ENCODE results near the gene RBM45.
"Not testable (repeated sequence)": the region's sequence is repeated elsewhere in the genome, so short reads cannot be mapped to it uniquely, and the experiment has no call there.

RBM45 gene

DNA sequence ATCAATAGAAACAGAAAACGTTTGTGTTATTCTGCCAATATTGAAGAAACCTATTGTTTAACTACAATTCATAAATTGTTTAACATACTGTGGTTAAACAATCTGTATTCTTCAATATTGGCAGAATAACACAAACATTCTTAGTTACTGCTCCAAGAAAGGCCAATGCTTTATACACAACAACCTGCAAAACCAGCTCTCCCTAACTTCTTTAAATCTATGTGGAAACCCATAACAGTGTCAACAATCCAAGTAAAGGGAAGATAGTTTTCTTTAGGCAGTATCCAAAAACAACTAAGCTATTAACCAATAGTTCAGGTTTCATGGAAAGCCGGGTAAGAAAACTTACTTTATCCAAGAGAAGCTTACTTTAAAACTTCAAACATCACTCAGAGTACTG is 6.2 kb upstream of the RBM45 start:
- no peak for ATAC-seq
- no peak for DNase-seq

DNA sequence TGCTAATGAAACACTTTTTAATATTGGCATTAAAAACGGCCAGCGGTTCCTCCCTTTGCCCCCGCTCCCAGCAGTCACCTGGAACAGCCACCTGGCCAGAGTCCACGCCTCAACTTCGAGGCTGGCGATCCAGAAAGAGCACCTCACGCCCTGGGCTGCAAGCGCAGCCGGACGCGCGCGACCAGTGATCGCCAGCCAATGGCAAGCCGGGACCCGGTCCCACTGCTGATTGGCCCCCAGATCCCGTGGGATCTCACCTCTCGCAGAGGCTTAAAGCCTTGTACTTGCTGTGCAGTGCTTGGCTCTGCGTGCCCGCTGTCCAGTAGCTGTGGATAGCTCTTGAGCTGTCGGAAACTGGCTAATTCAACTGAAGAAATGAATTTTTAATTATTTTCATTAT is 4.1 kb upstream of the RBM45 start:
- DNase-seq (no peak), ATAC-seq (no peak)

DNA sequence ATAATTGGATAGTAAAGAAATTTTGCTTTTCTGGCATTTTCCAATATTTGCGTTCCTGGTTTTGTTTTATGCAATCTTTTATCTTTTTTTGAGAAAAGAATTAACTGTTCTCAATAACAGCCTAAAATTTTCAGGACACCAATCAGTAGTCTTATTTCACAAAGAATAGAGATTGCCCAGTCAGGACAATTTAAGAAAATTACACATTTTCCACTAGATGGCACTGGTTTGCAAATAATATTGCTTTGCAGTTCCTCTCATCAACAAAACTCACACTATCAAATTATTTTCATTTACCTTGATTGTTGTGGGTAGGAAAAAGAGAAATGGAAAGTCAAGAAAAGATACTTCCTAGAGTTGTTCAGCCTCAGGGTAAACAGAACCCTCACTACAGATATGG is 2.4 kb upstream of the RBM45 start:
- DNase-seq (no peak), ATAC-seq (no peak)

DNA sequence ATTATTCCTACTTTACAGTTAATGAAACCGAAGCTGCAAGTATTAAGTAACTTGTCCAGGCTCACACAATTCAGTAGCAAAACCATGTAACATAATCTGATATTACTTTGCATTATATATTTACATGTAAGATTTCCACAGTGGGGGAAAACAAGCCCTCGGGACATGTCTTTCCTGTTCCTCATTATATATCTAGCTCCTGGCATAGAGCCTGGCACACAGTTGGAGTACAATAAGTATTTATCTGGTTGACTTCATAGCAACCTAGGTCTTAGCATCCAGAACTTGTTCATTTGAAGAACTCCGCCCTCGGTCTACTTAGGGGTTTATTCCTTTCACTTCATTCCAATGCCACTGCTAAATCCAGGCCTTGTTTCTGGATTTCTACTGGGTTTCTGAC is 1.6 kb upstream of the RBM45 start:
- DNase-seq, result no peak
- no peak for ATAC-seq

DNA sequence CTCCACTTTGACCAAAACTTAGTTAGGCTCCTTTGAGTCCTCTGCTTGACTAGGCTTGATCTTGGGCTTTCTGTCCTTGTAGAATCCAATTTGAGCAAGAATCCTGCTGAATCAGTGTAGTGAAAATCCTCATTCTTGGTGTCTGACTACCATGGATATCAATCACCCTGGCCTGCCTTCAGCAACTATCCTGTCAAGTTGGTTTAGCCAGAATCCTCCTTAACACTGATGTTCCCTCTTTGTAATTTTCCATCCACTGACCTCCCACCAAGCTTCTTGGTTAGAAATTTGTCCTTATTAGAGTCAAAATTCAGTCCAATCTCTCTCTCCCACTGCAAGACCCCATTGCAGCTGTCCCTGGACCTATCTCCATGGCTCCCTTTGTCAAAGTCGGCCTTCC is 494 bp upstream of the RBM45 start:
- DNase-seq (no peak), ATAC-seq (no peak)

DNA sequence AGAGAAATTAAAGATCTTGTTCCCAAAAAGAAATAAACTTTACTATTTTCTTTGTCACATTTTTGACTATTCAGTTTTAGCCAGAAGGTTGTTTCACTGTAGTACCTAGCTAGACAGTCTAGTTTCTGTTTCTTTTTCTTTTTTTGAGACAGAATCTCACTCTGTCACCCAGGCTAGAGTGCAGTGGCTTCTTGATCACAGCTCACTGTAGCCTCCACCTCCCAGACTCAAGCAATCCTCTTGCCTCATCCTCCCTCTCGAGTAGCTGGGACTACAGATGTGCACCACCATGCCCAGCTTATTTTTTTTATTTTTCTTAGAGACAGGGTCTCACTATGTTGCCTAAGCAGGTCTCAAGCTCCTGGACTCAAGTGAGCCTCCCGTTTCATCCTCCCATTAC is 2.2 kb downstream of the RBM45 start:
- no peak for DNase-seq
- ATAC-seq, result no peak

DNA sequence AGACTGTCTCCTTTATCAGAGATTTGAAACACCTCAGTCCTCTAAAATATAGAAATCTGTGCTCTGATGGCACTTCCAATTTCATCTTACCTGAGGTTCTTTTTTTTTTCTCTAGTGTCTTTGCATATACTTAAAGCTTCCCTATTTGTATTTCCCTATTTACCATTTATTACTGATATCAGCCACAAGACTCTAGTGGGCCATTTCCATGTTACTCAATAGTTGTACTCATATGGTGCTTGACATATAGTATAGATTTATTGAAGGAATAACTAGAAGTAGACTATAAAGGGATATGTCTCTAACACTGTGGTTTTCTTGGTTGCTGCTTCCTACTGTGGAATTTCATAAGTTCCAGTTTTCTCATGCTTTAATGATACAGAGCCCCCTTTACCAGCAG is 3.0 kb downstream of the RBM45 start:
- ATAC-seq (no peak), DNase-seq (no peak)

DNA sequence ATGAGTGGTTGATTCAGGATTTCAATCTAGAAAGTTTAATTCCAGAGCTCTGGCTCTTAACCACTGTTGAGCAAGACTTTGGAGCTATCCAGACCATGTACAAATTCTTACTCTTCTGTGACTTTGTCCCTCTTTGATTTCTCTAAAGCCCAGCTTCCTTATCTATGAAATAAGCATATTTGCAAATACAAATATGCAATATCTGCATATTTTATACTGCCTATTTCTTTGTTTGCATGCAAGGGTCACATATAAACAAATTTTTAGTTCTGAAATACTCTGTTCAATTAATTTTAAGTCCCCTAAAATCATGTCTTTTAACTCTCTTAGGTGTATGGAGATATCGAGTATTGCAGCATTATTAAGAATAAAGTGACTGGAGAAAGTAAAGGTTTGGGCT is 5.5 kb downstream of the RBM45 start:
- ATAC-seq, result no peak
- no peak for DNase-seq

DNA sequence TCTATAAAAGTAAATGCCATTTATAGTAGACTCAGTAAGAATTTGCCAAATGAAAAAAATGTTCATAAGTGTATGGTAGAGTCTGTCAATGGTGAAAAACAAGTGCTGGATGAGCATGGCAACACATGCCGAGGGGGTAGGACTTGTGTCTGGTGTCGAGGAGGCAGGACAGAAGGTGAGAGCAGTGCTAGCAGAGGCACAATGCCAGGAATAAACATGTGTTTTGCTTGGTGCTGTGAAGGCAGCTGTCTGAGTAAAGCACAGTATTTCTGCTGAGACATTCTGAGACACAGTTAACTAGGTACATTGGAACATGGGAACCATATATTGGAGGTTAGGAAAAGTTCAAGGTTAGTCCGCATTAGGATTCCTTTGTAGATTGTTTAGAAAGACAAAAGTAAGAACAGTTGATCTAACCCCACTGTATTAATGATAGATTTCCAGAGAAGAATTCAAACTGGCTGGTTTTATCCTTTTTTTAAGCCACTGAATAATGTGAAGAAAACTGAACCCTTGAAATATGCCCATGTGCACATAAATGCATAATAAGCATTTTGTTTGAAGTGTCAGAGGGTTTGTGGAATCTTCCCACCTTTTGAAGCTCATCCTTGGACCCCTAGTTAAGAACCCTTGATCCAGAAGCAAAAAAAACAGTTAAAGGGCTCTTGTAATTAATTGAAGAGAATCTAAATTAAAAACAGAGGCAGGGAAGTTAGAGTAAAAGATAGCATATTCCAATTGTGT is 7.1 kb downstream of the RBM45 start:
- no peak for DNase-seq
- no peak for ATAC-seq

DNA sequence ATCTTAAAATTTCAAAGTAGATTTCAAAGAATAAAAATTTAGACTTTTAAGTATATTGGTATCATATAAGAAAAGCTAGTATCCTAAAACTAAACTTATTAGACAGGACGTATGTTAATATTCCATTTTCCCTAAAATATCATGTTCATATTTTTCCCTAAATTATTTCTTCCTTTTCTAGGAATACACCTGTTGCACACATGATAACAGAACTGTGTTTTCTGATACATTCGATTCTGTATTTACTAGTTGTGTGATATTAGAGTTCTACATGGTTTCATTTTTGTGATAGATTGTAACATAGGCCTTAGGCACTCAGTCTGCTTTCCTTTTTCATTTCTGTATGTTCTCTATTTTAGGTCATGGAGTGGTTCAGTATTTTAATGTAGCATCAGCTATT is 10.9 kb downstream of the RBM45 start:
- no peak for ATAC-seq
- no peak for DNase-seq

DNA sequence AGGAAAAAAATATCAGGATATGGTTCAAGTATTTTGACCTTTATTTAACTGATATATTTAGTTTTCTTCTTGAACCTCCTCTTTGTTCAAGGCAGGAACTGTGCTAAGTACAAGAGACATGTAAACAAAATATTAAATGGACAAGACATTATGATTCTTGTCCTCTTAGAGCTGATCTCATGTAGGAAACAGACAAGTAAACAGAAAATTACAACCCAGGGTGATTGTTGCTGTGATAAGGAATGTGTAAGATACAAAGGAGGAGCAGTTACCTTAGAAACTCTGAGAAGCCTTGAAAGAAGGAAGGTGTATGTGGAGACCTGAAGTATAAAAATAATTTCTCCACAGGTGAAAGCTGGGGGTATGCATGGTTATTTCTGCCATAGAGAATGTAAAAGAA is 12.9 kb downstream of the RBM45 start:
- ATAC-seq, result no peak
- no peak for DNase-seq

DNA sequence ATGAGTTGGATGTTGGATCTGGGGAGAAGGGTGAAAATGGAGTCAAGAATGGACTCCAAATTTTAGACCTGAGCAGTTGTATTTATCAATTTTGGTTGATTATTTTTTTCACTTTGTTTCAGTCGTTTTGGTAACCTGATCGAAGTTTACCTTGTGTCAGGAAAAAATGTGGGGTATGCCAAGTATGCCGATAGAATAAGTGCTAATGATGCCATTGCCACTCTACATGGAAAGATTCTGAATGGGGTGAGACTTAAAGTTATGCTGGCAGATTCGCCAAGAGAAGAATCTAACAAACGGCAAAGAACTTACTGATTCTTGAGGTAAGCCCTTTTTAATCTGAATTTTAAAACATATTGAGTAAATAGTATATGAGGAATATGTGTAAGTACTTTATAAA is 13.6 kb downstream of the RBM45 start:
- DNase-seq (no peak), ATAC-seq (no peak)

DNA sequence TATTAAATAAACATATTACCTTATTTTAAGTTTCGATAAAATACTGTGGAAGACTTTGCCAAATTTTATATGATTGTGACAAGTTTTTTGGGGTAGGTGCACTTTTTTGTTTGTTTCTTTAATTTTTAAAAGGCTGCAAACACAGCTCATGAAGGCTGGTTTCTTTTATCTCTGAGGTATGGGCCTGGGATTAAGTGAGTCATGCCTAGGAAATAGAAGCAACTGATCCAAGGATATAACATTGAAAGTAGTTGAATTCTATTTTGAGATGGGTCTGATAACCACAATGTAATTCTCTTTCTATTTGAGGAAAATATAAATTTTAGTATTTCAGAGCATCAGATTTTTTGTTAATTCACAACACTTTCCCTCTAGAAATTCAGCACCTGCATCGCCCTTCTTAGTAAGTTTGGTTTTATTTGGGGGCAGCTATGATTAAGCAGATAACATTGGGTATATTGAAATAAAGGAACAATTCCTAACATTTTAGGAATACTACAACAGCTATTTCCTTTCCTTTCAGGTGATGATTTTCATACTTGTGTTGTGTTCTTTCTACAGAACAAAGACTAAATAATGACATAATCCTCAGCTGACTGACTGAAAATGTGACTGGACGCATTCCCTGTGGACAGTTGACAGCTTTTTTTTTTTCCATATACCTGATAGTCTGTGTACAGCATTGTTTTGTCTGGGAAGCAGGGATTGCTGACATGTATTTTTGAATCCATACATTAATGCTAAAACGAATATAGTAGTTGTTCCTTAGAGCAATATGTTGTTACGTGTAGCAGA is 16.8 kb downstream of the RBM45 start:
- DNase-seq, result no peak
- no peak for ATAC-seq

DNA sequence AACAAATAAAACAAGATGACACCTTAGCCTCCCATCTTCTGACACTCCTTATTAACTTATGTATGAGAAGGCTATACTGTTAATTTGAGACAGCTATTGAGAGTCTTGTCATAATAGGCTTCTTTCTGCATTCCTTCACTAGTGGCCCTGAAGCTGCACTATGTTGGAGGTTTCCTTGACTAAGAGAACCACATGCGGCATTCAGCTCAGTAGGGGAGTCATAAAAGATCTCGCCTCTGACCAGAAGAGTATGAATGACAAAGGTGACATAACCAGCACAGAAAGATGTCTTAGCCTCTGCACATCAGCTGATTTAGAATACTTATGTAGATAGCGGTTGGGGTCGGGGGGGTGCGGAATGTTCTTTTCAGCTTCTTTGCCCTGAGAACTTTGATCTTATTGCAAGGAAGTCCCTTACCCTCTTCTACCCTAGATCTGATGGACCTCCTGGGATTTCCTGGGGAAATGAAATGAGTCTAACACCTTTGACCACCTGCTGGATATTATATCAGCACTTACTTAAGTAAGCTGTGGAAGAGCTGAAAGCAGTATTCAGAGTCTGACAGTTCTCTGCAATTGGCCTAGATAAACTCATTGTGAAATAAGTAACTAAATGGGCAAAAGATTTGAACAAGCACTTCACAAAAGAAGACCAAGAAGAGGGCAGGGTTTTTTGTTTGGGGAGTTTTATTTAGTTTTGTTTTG is 24.2 kb downstream of the RBM45 start:
- ATAC-seq (no peak), DNase-seq (no peak)

DNA sequence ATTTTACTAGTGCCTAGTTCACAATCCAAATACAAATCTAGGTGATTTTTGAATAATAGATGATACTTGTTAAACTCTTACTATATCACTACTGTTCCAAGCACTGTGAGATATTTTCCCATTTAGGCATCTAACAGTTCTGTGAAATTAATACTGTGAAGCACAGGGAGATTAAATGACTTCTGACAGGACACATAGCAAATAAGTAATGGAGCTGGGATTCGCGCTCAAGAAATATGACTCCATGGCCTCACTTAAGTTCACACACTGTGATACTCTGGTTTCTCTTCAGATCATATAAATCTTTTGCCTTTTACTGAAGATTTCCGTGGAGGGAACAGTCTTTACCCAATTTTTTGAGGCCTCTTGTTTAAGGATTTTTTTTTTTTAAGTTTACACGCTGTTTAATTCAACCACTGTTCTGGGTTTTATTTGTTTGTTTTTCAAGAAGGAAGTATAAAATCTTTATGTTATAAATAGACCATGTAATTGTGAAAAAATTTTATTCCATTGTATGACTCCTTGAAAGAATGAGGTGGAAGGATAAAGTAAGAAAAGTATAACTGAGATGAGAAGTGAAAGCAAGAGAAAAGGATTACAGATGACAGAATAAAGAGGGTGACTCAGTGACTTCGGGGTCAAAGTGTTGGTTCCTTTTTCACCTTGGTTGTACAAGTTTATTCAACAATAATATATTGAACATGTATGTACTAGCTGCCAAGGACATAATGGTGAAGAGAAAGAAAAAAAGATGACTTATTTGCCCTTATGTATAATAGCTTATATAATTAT is 30.2 kb downstream of the RBM45 start:
- DNase-seq, result no peak

DNA sequence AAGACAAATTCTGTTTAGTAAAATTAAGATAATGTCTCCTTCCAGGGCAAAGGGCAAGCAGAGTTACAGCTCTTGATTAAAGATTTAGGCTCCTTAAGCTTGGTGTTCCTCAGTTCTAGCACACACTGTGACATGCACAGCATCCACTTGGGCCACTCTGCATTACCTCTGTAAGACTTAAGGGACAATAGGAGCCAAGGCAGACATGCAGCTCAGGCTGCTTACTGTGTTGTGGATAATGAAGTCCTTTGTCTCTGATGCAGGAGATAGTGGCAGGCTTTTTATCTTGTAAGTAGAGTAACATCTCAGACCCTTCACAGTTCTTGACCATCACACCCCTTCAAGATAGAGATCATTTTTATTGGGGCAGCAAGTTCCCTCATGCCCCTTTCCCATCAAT is 31.2 kb downstream of the RBM45 start:
- no peak for DNase-seq
- no peak for ATAC-seq

More for the DNA sequence above, 30.2 kb downstream of the RBM45 start:
- ATAC-seq, result no peak

DNA sequence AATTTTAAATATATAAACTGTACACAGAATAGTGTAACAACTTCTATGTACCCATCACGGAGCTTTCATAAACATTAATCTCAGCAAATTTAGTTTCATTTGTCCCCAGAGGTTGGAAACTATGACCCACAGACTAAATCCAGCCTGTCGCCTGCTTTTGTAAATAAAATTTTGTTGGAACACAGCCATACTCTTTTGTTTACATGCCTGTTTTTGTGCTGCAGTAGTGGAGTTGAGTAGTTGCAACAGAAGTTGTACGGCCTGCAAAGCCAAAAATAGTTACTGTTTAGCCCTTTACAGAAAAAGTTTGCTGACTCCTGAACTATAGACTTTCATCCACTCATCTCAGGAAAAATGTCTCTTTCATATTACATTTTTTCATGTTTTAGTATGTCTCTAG is 39.8 kb downstream of the RBM45 start:
- ATAC-seq, result no peak
- no peak for DNase-seq

DNA sequence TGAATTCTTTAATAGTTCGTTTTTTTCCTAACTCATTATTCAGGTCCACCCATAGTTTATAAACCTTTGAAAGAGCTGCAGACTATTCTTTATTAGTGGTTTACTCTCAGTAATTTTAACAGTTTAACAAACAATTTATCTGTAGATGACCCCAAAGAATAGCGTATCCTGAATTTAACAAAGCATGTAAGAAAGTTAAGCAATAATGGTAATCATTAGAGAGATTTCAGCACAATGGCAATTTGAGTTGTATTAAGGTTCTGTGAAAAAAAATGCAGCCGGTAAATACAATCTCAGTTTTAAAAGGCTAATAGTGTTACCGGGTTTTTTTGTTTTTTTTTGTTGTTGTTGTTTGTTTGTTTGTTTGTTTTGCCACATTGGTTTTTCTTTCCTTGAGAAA is 40.3 kb downstream of the RBM45 start:
- ATAC-seq, result no peak

DNA sequence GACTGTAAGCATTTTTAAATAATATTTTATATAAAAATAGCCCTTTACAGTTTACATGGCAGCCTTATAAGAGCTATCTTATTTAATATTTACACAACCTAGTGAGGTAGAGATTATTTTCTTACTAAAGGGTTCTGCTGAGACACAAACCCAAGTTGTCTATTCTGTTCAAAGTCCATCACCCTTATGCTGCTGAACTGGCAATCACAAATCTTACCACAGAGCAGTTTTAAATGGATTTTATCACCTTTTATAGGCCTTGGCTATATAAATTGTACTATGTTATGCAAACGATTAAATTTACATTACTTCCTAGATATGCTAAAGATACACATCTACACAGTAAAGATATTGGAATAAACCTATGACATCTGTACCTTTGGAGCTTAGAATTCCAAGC is 40.7 kb downstream of the RBM45 start:
- DNase-seq, result no peak
- no peak for ATAC-seq

More for the DNA sequence above, 40.3 kb downstream of the RBM45 start:
- no peak for DNase-seq

DNA sequence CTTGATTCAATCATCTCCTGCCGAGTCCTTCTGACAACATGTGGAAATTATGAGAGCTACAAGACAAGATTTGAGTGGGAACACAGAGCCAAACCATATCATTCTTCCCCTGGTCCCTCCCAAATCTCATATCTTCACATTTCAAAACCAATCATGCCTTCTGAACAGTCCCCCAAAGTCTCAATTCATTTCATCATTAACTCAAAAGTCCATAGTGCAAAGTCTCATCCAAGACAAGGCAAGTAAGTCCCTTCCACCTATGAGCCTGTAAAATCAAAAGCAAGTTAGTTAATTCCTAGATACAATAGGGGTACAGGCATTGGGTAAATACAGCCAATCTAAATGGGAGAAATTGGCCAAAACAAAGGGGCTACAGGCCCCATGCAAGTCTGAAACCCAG is 41.6 kb downstream of the RBM45 start:
- DNase-seq, ATAC-seq: not testable (repeated sequence)

DNA sequence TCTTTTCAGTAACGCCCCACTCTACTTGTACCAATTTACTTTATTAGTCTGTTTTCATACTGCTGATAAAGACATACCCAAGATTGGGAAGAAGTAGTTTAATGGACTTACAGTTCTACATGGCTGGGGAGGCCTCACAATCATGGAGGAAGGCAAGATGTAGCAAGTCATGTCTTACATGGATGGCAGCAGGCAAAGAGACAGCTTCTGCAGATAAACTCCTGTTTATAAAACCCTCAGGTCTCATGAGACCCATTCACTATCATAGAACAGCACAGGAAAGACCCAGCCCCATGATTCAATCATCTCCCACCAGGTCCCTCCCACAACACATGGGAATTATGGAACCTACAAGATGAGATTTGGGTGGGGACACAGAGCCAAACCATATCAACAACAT is 43.3 kb downstream of the RBM45 start:
- ATAC-seq (no peak), DNase-seq (no peak)

DNA sequence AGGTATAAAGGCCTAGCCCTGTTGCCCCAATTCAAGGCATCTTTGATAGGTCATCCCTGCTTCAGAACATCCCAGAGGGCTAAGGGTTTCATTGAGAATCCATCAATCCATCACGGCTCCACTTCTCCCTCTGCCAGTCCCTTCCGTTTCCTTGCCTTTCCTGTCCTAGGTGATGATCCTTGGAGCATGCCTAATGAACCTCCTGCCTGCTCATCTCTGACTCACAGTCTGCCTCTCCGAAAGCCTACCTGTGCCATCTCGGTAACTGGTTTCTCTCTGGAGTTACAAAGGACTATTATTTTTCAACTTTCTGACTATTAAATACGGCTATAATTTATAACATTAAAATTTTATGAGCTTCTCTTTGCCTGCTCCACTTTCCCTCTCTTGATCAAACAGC is 45.3 kb downstream of the RBM45 start:
- ATAC-seq (no peak), DNase-seq (no peak)

DNA sequence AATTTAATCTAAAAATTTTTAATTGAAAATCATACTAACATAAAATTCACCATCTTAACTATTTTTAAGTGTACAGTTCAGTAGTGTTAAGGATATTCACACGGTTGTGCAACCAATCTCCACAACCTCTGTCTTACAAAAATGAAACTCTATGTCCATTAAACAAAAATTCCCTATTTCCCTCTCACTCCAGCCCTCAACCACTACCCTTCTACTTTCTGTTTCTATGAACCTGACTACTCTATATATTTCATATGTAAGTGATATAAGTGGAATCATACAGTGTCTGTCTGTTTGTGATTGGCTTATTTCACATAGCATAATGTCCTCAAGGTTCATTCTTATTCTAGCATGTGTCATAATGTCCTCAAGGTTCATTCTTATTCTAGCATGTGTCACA is 47.7 kb downstream of the RBM45 start:
- DNase-seq (no peak), ATAC-seq (no peak)
